K562 (cell line): Measurements from ENCODE around the gene NIPAL3. TPM values are rescaled to one million over a fixed set of nuclear protein-coding genes. Genes with fewer than 3 reads are reported as not detected.

ENCODE experiments used
- CCNT2 ChIP-seq: IDR thresholded peaks from 2 replicates; pipeline ENCODE4 v1.6.1; 2011; ENCODE audit warnings: borderline replicate concordance, low read depth, mild to moderate bottlenecking, moderate library complexity, mixed read lengths, low read length; ENCODE audit not compliant: insufficient read length; ENCODE audit errors: extremely low read depth
- HNRNPH1 ChIP-seq: fragments of 200-400 bp; formaldehyde crosslinking; optimal IDR thresholded peaks from 2 replicates; pipeline ENCODE3; 2017; ENCODE audit warnings: low read depth, mild to moderate bottlenecking, low read length, moderate library complexity
- MED1 ChIP-seq: sonication (generic); formaldehyde crosslinking; IDR thresholded peaks from 2 replicates; pipeline ENCODE4 v1.8.1; 2023; ENCODE audit warnings: missing genetic modification reagents, borderline replicate concordance
- NONO ChIP-seq, 2 experiments: fragments of 200-400 bp in 1 of 2; fragments of 450-650 bp in 1 of 2; formaldehyde crosslinking in 1 of 2; IDR thresholded peaks; 2 replicates each; pipeline ENCODE4 v1.6.1; 2017; ENCODE audit warnings: low read depth in 2 of 2, mild to moderate bottlenecking in 2 of 2, moderate library complexity in 2 of 2, low read length in 1 of 2
- NR2C2 ChIP-seq, 2 experiments: fragments of 200-800 bp in 1 of 2; sonication (Bioruptor generic) in 1 of 2; sonication (generic) in 1 of 2; formaldehyde crosslinking in 1 of 2; IDR thresholded peaks; 2 replicates each; pipeline versions ENCODE4 v1.6.1 to v1.8.0; 2016 to 2022; ENCODE audit warnings: mild to moderate bottlenecking in 1 of 2, missing compliant biosample characterization in 1 of 2, missing genetic modification characterization in 1 of 2, missing genetic modification reagents in 1 of 2
- PHF21A ChIP-seq: fragments of 450-650 bp; IDR thresholded peaks from 2 replicates; pipeline ENCODE4 v1.6.1; 2017; ENCODE audit warnings: low read depth, borderline replicate concordance
- POLR2AphosphoS5 ChIP-seq: IDR thresholded peaks from 2 replicates; pipeline ENCODE4 v1.6.1; 2011; ENCODE audit warnings: mild to moderate bottlenecking, low read depth, low read length, moderate library complexity; ENCODE audit not compliant: control insufficient read depth, insufficient read depth
- POLR3A ChIP-seq: IDR thresholded peaks from 2 replicates; pipeline ENCODE4 v1.6.1; 2011; ENCODE audit warnings: borderline replicate concordance, mild to moderate bottlenecking, moderate library complexity; ENCODE audit not compliant: insufficient read length, insufficient read depth; ENCODE audit errors: extremely low read depth
- TEAD2 ChIP-seq: fragments of 450-650 bp; IDR thresholded peaks from 2 replicates; pipeline ENCODE4 v1.6.1; 2016; ENCODE audit warnings: missing genetic modification characterization, control low read depth, missing compliant biosample characterization
- YBX1 ChIP-seq: fragments of 450-650 bp; IDR thresholded peaks from 2 replicates; pipeline ENCODE4 v1.7.1; 2016; ENCODE audit warnings: mild to moderate bottlenecking
- ZFPM2 ChIP-seq: fragments of 250-450 bp; sonication (Bioruptor Pico); IDR thresholded peaks from 2 replicates; pipeline ENCODE4 v1.5.1; 2022; ENCODE audit warnings: mild to moderate bottlenecking
- ZNF316 ChIP-seq: fragments of 450-650 bp; IDR thresholded peaks from 2 replicates; pipeline ENCODE4 v1.6.1; 2016
- ZNF436 ChIP-seq: fragments of 250-450, 450-650 bp; sonication (Bioruptor Pico); formaldehyde crosslinking; IDR thresholded peaks from 2 replicates; pipeline ENCODE4 v1.7.0; 2020; ENCODE audit warnings: mild to moderate bottlenecking
- polyA plus RNA-seq, 8 experiments: library from polyadenylated mRNA; depleted of rRNA in 4 of 8; stranded (reverse) in 5 of 8; unstranded in 3 of 8; fragments of >200 nt; fragmentation: Nextera tagmentation in 2 of 8; fragmentation: Illumina TruSeq in 1 of 8; extraction: Ambion mirVana in 2 of 8; extraction: Trizol in 1 of 8; gene quantifications; 2 replicates each; pipeline versions ENCODE4 v1.2.1 to v1.2.3, GENCODE V29; 2011 to 2014; ENCODE audit warnings: inconsistent platforms in 1 of 8, missing spikeins in 1 of 8
- total RNA-seq, 7 experiments: library from RNA; depleted of rRNA in 6 of 7; stranded (reverse); fragments of >200 nt in 6 of 7; fragmentation: Illumina TruSeq in 2 of 7; extraction: Trizol in 2 of 7; gene quantifications; 2 replicates each; pipeline versions ENCODE4 v1.2.1 to v1.2.3, GENCODE V29; 2011 to 2021; ENCODE audit warnings: low replicate concordance in 1 of 7
- TF ChIP-seq, protein P1 (sequence below), 3 experiments: fragments of 200-800 bp in 1 of 3; sonication (Bioruptor generic) in 1 of 3; sonication (generic) in 1 of 3; formaldehyde crosslinking in 1 of 3; IDR thresholded peaks; 2 replicates each; pipeline versions ENCODE4 v1.6.1 to v1.8.0; 2016 to 2022; ENCODE audit warnings: mild to moderate bottlenecking in 2 of 3, missing compliant biosample characterization in 2 of 3, missing genetic modification characterization in 2 of 3, missing genetic modification reagents in 1 of 3
- TF ChIP-seq, protein P2 (sequence below): fragments of 250-450 bp; sonication (Bioruptor Pico); IDR thresholded peaks from 2 replicates; pipeline ENCODE4 v1.5.0; 2022; ENCODE audit warnings: mild to moderate bottlenecking
- TF ChIP-seq, protein P3 (sequence below), 2 experiments: fragments of 250-450 bp in 1 of 2; fragments of 450-650 bp in 1 of 2; sonication (Bioruptor Pico) in 1 of 2; IDR thresholded peaks; 2 replicates each; pipeline versions ENCODE4 v1.6.1 to v1.8.0; 2016 to 2021; ENCODE audit warnings: mild to moderate bottlenecking in 2 of 2, moderate library complexity in 2 of 2, missing compliant biosample characterization in 1 of 2, missing genetic modification characterization in 1 of 2
- TF ChIP-seq, protein P4 (sequence below): fragments of 250-450 bp; sonication (Bioruptor Pico); IDR thresholded peaks from 2 replicates; pipeline ENCODE4 v1.4.0; 2020

The NIPAL3 gene
- total and polyA plus RNA-seq, 9 of the 15 experiments (the other 6 are each of a cell fraction or from before 2014, with no cell fraction given), result 10.5 to 26.3 (median 16.0) TPM

- TF ChIP-seq, protein P1, sequence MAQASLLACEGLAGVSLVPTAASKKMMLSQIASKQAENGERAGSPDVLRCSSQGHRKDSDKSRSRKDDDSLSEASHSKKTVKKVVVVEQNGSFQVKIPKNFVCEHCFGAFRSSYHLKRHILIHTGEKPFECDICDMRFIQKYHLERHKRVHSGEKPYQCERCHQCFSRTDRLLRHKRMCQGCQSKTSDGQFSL (CRISPR knock-in tag; IDR thresholded peaks at IDR 0.05), result no peak
- TF ChIP-seq, protein P1 (tag; IDR thresholded peaks at IDR 0.05), result no peak
- no peak for TF ChIP-seq NONO (IDR thresholded peaks at IDR 0.05; ENCODE audit: low read depth in 2 of 2, low read length in 1 of 2)
- TF ChIP-seq, protein P2, sequence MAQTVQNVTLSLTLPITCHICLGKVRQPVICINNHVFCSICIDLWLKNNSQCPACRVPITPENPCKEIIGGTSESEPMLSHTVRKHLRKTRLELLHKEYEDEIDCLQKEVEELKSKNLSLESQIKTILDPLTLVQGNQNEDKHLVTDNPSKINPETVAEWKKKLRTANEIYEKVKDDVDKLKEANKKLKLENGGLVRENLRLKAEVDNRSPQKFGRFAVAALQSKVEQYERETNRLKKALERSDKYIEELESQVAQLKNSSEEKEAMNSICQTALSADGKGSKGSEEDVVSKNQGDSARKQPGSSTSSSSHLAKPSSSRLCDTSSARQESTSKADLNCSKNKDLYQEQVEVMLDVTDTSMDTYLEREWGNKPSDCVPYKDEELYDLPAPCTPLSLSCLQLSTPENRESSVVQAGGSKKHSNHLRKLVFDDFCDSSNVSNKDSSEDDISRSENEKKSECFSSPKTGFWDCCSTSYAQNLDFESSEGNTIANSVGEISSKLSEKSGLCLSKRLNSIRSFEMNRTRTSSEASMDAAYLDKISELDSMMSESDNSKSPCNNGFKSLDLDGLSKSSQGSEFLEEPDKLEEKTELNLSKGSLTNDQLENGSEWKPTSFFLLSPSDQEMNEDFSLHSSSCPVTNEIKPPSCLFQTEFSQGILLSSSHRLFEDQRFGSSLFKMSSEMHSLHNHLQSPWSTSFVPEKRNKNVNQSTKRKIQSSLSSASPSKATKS, result no peak
- peak; percentile 35; the same call in 1 of the 2 replicates for TF ChIP-seq PHF21A
- TF ChIP-seq YBX1, result no peak
- TF ChIP-seq, protein P3, sequence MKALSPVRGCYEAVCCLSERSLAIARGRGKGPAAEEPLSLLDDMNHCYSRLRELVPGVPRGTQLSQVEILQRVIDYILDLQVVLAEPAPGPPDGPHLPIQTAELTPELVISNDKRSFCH (CRISPR knock-in tag; IDR thresholded peaks at IDR 0.05), result no peak
- TF ChIP-seq, protein P3 (tag; IDR thresholded peaks at IDR 0.05), result no peak
- TF ChIP-seq ZNF316, result peak; percentile 19; the same call in 1 of the 2 replicates
- TF ChIP-seq HNRNPH1, result no peak
- TF ChIP-seq, protein P4, sequence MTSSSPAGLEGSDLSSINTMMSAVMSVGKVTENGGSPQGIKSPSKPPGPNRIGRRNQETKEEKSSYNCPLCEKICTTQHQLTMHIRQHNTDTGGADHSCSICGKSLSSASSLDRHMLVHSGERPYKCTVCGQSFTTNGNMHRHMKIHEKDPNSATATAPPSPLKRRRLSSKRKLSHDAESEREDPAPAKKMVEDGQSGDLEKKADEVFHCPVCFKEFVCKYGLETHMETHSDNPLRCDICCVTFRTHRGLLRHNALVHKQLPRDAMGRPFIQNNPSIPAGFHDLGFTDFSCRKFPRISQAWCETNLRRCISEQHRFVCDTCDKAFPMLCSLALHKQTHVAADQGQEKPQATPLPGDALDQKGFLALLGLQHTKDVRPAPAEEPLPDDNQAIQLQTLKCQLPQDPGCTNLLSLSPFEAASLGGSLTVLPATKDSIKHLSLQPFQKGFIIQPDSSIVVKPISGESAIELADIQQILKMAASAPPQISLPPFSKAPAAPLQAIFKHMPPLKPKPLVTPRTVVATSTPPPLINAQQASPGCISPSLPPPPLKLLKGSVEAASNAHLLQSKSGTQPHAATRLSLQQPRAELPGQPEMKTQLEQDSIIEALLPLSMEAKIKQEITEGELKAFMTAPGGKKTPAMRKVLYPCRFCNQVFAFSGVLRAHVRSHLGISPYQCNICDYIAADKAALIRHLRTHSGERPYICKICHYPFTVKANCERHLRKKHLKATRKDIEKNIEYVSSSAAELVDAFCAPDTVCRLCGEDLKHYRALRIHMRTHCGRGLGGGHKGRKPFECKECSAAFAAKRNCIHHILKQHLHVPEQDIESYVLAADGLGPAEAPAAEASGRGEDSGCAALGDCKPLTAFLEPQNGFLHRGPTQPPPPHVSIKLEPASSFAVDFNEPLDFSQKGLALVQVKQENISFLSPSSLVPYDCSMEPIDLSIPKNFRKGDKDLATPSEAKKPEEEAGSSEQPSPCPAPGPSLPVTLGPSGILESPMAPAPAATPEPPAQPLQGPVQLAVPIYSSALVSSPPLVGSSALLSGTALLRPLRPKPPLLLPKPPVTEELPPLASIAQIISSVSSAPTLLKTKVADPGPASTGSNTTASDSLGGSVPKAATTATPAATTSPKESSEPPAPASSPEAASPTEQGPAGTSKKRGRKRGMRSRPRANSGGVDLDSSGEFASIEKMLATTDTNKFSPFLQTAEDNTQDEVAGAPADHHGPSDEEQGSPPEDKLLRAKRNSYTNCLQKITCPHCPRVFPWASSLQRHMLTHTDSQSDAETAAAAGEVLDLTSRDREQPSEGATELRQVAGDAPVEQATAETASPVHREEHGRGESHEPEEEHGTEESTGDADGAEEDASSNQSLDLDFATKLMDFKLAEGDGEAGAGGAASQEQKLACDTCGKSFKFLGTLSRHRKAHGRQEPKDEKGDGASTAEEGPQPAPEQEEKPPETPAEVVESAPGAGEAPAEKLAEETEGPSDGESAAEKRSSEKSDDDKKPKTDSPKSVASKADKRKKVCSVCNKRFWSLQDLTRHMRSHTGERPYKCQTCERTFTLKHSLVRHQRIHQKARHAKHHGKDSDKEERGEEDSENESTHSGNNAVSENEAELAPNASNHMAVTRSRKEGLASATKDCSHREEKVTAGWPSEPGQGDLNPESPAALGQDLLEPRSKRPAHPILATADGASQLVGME (CRISPR knock-in tag), result no peak
- no peak for TF ChIP-seq MED1 (CRISPR knock-in tag)
- 0 out of 2 replicates have a peak, but pooled peaks have one; percentile 30 for TF ChIP-seq TEAD2 (tag)
- peak; percentile 32 for TF ChIP-seq CCNT2
- no peak for TF ChIP-seq NR2C2 (CRISPR knock-in tag; IDR thresholded peaks at IDR 0.05)
- no peak for TF ChIP-seq NR2C2 (tag; IDR thresholded peaks at IDR 0.05)
- no peak for TF ChIP-seq ZFPM2 (CRISPR knock-in tag)
- no peak for TF ChIP-seq POLR3A
- peak; percentile 41; the same call in 1 of the 2 replicates for TF ChIP-seq POLR2AphosphoS5
- TF ChIP-seq ZNF436 (CRISPR knock-in tag), result no peak
Measured at GRCh38 chr1:24438423-24438901, 22.9 kb downstream of the NIPAL3 start (continued).
